SK-N-SH (cell line): ENCODE measurements around the gene BNIP3. TPM values are rescaled to one million over a fixed set of nuclear protein-coding genes. Genes with fewer than 3 reads are reported as not detected.

Experiments used
- CTCF ChIA-PET: fragments of 300-600, 350-600 bp; formaldehyde crosslinking; extraction: SDS; loops from one replicate; lab custom pipeline; 2021; lab: Yijun Ruan, JAX
- POLR2A ChIA-PET: fragments of 350-600 bp; sonication (Branson Sonifier 250); formaldehyde crosslinking; extraction: SDS; loops from one replicate; lab custom pipeline; 2020; ENCODE audit warnings: antibody characterized with exemption, inconsistent platforms; lab: Yijun Ruan, JAX
- DNase-seq: peaks from one replicate; pipeline ENCODE4 v3.0.0; 2012
- H2AFZ ChIP-seq: fragments of 200-600 bp; sonication (generic); 2 replicates; pipeline ENCODE4 v1.8.1; 2016; ENCODE audit warnings: antibody characterized with exemption, mild to moderate bottlenecking, low read depth
- H3F3A ChIP-seq: fragments of 200-600 bp; sonication (generic); replicated peaks from 2 replicates; pipeline ENCODE3; 2016; ENCODE audit warnings: antibody characterized with exemption, mild to moderate bottlenecking; ENCODE audit not compliant: insufficient read depth
- H3K27ac ChIP-seq, 2 experiments: fragments of 200-500 bp in 1 of 2; fragments of 200-600 bp in 1 of 2; sonication (Bioruptor generic) in 1 of 2; sonication (generic), shearing (Covaris generic) in 1 of 2; 2 replicates each; pipeline versions ENCODE4 v1.5.1 to v1.6.1; 2014 to 2016; ENCODE audit warnings: low read depth in 2 of 2, inconsistent platforms in 1 of 2, low read length in 1 of 2, mild to moderate bottlenecking in 1 of 2, mixed read lengths in 1 of 2
- H3K27me3 ChIP-seq: fragments of 200-600 bp; sonication (generic), shearing (Covaris generic); 2 replicates; pipeline ENCODE4 v1.6.1; 2016; ENCODE audit warnings: mixed run types; ENCODE audit not compliant: insufficient read depth
- H3K36me3 ChIP-seq, 2 experiments: fragments of 200-500 bp in 1 of 2; fragments of 200-600 bp in 1 of 2; sonication (Bioruptor generic) in 1 of 2; sonication (generic) in 1 of 2; replicated peaks in 1 of 2; 2 replicates each; pipeline versions ENCODE3 to v1.5.1; 2014 to 2016; ENCODE audit warnings: low read length in 1 of 2, mild to moderate bottlenecking in 1 of 2; ENCODE audit not compliant: insufficient read depth in 2 of 2, control insufficient read depth in 1 of 2
- H3K4me1 ChIP-seq, 2 experiments: fragments of 200-500 bp in 1 of 2; fragments of 200-600 bp in 1 of 2; sonication (Bioruptor generic) in 1 of 2; sonication (generic), shearing (Covaris generic) in 1 of 2; 2 replicates each; pipeline versions ENCODE4 v1.5.1 to v1.6.1; 2014 to 2016; ENCODE audit warnings: low read depth in 1 of 2, low read length in 1 of 2, mixed run types in 1 of 2; ENCODE audit not compliant: insufficient read depth in 2 of 2, control insufficient read depth in 1 of 2
- H3K4me2 ChIP-seq: fragments of 200-600 bp; sonication (generic), shearing (Covaris generic); 2 replicates; pipeline ENCODE4 v1.6.1; 2017; ENCODE audit warnings: mixed run types
- H3K4me3 ChIP-seq, 2 experiments: fragments of 200-500 bp in 1 of 2; fragments of 200-600 bp in 1 of 2; sonication (Bioruptor generic) in 1 of 2; sonication (generic), shearing (Covaris generic) in 1 of 2; 2 replicates each; pipeline versions ENCODE4 v1.5.1 to v1.8.1; 2014 to 2016; ENCODE audit warnings: low read depth in 2 of 2, inconsistent platforms in 1 of 2, low read length in 1 of 2, mild to moderate bottlenecking in 1 of 2, mixed read lengths in 1 of 2, moderate library complexity in 1 of 2
- H3K79me2 ChIP-seq: fragments of 200-600 bp; sonication (generic); 2 replicates; pipeline ENCODE4 v1.8.1; 2017; ENCODE audit warnings: mild to moderate bottlenecking; ENCODE audit not compliant: insufficient read depth
- H3K9ac ChIP-seq: fragments of 200-600 bp; sonication (generic); 2 replicates; pipeline ENCODE4 v1.6.1; 2017; ENCODE audit warnings: mixed run types
- H3K9me2 ChIP-seq: fragments of 200-600 bp; sonication (generic); 2 replicates; pipeline ENCODE4 v1.6.1; 2017; ENCODE audit warnings: mixed run types
- H3K9me3 ChIP-seq: fragments of 200-600 bp; sonication (generic); 2 replicates; pipeline ENCODE4 v1.6.1; 2017; ENCODE audit warnings: mixed run types, mild to moderate bottlenecking, moderate library complexity
- H4K20me1 ChIP-seq: fragments of 200-600 bp; sonication (generic); 2 replicates; pipeline ENCODE4 v1.6.1; 2017; ENCODE audit warnings: mild to moderate bottlenecking, mixed run types; ENCODE audit not compliant: insufficient read depth
- CTCF ChIP-seq: fragments of 200-600 bp; sonication (generic); IDR thresholded peaks from 2 replicates; pipeline ENCODE4 v1.6.1; 2017; ENCODE audit warnings: antibody characterized with exemption, mild to moderate bottlenecking, moderate library complexity
- EP300 ChIP-seq, 2 experiments: IDR thresholded peaks; 2 replicates each; pipeline versions ENCODE4 v1.4.0 to v1.6.1; 2012; ENCODE audit warnings: borderline replicate concordance in 1 of 2, low read depth in 1 of 2, low read length in 1 of 2
- EZH2phosphoT487 ChIP-seq: fragments of 200-600 bp; sonication (generic); IDR thresholded peaks from 2 replicates; pipeline ENCODE4 v1.6.1; 2017; ENCODE audit warnings: low read depth, mixed run types, mild to moderate bottlenecking, antibody characterized with exemption, moderate library complexity, borderline replicate concordance
- FOXJ3 ChIP-seq: sonication (generic); formaldehyde crosslinking; IDR thresholded peaks from 2 replicates; pipeline ENCODE4 v1.5.1; 2020; ENCODE audit warnings: mild to moderate bottlenecking, missing genetic modification reagents
- FOXM1 ChIP-seq: IDR thresholded peaks from 2 replicates; pipeline ENCODE4 v1.4.0; 2012; ENCODE audit warnings: low read depth, mild to moderate bottlenecking
- GATA2 ChIP-seq: sonication (generic); formaldehyde crosslinking; IDR thresholded peaks from 2 replicates; pipeline ENCODE4 v1.5.0; 2020; ENCODE audit warnings: mild to moderate bottlenecking, missing genetic modification reagents
- JUND ChIP-seq: IDR thresholded peaks from 2 replicates; pipeline ENCODE4 v1.4.0; 2012
- MXI1 ChIP-seq: IDR thresholded peaks from 2 replicates; pipeline ENCODE4 v1.6.1; 2012; ENCODE audit warnings: mild to moderate bottlenecking, low read depth, low read length, improper control_type of control experiment
- NFIC ChIP-seq: IDR thresholded peaks from 2 replicates; pipeline ENCODE4 v1.4.0; 2012; ENCODE audit warnings: borderline replicate concordance
- NRF1 ChIP-seq: IDR thresholded peaks from 2 replicates; pipeline ENCODE4 v1.6.1; 2012; ENCODE audit warnings: low read depth, mild to moderate bottlenecking, low read length
- POLR2AphosphoS5 ChIP-seq: IDR thresholded peaks from 2 replicates; pipeline ENCODE4 v1.6.1; 2012; ENCODE audit warnings: low read depth, low read length
- RAD21 ChIP-seq: IDR thresholded peaks from 2 replicates; pipeline ENCODE4 v1.6.1; 2012; ENCODE audit warnings: mild to moderate bottlenecking, low read length
- RCOR1 ChIP-seq: fragments of 150-350 bp; IDR thresholded peaks from 2 replicates; pipeline ENCODE4 v1.6.1; 2017; ENCODE audit warnings: antibody characterized with exemption, low read length
- RFX5 ChIP-seq: IDR thresholded peaks from 2 replicates; pipeline ENCODE4 v1.6.1; 2012; ENCODE audit warnings: mild to moderate bottlenecking, improper control_type of control experiment, low read length
- RXRA ChIP-seq: IDR thresholded peaks from 2 replicates; pipeline ENCODE4 v1.4.0; 2012; ENCODE audit warnings: low read depth, mild to moderate bottlenecking, borderline replicate concordance
- TCF12 ChIP-seq: IDR thresholded peaks from 2 replicates; pipeline ENCODE4 v1.4.0; 2012
- TEAD4 ChIP-seq: IDR thresholded peaks from 2 replicates; pipeline ENCODE4 v1.4.0; 2012; ENCODE audit warnings: mild to moderate bottlenecking, borderline replicate concordance; ENCODE audit not compliant: insufficient read depth
- USF1 ChIP-seq: IDR thresholded peaks from 2 replicates; pipeline ENCODE4 v1.4.0; 2012; ENCODE audit warnings: low read depth, borderline replicate concordance
- YY1 ChIP-seq: IDR thresholded peaks from 2 replicates; pipeline ENCODE4 v1.4.0; 2012; ENCODE audit warnings: low read depth, mild to moderate bottlenecking
- WGBS: methylation state at CpG from one replicate; pipeline ENCODE4 v1.1.6; 2017; ENCODE audit warnings: low lambda C conversion rate; 5-methylcytosine and 5-hydroxymethylcytosine counted together
- polyA plus RNA-seq, 3 experiments: library from polyadenylated mRNA; depleted of rRNA; stranded (reverse); fragments of >200 nt; gene quantifications; 2 replicates each; pipeline ENCODE4 v1.2.3, GENCODE V29; 2012
- TF ChIP-seq, protein P1 (sequence below): IDR thresholded peaks from 2 replicates; pipeline ENCODE4 v1.4.0; 2012; ENCODE audit warnings: low read depth
- TF ChIP-seq, protein P2 (sequence below): IDR thresholded peaks from 2 replicates; pipeline ENCODE4 v1.4.0; 2012; ENCODE audit warnings: low read depth, borderline replicate concordance

Gene BNIP3
- polyA plus RNA-seq, 1 of the 3 experiments (the other 2 are of a cell fraction) = 40.3 TPM

DNA sequence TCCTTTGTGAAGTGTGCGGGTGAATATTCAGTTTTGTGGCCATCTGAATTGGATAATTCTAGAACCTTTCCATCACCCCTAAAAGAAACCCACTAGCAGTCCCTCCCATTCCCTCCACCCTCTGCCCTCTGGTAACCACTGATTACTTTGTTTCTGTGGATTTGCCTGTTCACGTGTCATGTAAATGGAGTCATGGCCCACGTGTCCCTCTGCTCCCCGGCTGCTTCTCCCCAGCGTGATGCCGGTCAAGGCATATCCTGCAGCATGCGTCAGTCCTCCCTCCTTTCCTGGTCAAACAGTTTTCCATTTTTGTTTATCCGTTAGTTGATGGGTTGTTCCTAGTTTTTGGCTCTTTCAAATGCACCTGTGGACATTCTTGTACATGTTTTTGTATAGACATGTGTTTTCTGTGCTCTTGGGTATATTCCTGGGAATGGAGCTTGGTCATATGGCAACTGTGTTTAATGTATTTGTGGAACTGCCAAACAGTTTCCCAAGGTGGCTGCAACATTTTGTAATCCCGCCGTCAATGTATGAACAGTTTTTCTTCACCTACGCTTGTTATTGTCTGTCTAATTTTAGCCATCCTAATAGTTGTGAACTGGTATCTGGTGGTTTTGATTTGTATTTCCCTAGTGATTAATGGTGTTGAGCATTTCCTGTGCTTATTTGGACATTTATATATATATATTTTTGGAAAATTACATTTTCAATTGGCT lies 58.5 kb downstream of the BNIP3 start:
- WGBS = 94% methylated on average over 11 of the region's 11 CpGs
- Histone ChIP-seq H2AFZ (no peak overlapping the region), H3K27me3 (no peaks in the 10 kb centered on the region), H3K9me2 (no peaks in the 10 kb centered on the region), H3K79me2 (peaks cover 83% of the 10 kb centered on the region), H3K4me1 (peaks cover 3 to 4% of the 10 kb centered on the region in 2 experiments; a peak in 2 of 4 replicates), H3K4me3 (no peak overlapping the region), H3K9me3 (peaks cover 8% of the 10 kb centered on the region; the same call in 1 of the 2 replicates), H4K20me1 (peaks cover 54% of the 10 kb centered on the region), H3K9ac (no peak overlapping the region), H3K27ac (no peak overlapping the region), H3K4me2 (no peak overlapping the region), H3K36me3 (peaks cover 0 to 17% of the 10 kb centered on the region in 2 experiments), H3F3A (no peaks in the 10 kb centered on the region)
- ChIA-PET POLR2A (no interaction called here), CTCF (interaction anchor here (1.0 kb wide), 1 partner anchor 100 kb away, joined by 3 read pairs; no protein-coding TSS in a partner anchor)
- no peak for DNase-seq
- TF ChIP-seq EZH2phosphoT487 (no peak), MXI1 (no peak), TEAD4 (no peak), USF1 (no peak), FOXM1 (no peak), NFIC (no peak), TCF12 (no peak)
- TF ChIP-seq, protein P1, sequence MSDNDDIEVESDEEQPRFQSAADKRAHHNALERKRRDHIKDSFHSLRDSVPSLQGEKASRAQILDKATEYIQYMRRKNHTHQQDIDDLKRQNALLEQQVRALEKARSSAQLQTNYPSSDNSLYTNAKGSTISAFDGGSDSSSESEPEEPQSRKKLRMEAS = no peak

DNA sequence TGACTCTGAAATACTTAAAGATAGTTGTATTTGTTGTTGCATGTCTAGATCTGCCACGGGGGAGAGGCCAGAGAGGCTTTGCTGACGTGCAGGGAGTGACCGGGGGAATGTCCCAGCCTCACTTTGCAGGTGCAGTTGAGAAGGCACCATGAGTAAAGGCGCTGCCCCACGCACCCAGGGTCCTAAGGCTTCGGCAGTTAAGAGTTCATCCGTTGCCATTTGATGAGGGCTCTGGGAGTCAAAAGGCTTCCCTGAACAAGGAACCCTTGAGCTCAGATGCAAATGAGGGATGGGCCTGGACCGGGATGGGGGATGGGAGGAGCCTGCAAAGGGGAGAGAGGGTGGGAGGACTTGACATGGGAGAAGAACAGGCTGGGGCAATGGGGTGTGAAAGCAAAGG lies 60.5 kb downstream of the BNIP3 start:
- Histone ChIP-seq H3K27me3 (no peaks in the 10 kb centered on the region), H3F3A (no peaks in the 10 kb centered on the region), H3K79me2 (peaks cover 68% of the 10 kb centered on the region), H2AFZ (no peak overlapping the region), H3K9ac (no peak overlapping the region), H3K9me2 (no peaks in the 10 kb centered on the region), H3K4me3 (no peak overlapping the region), H3K9me3 (peaks cover 8% of the 10 kb centered on the region; the same call in 1 of the 2 replicates), H3K36me3 (peaks cover 0 to 17% of the 10 kb centered on the region in 2 experiments), H4K20me1 (peaks cover 40% of the 10 kb centered on the region), H3K4me2 (no peak overlapping the region), H3K4me1 (no peaks in the 10 kb centered on the region; a peak in 1 of 4 replicates), H3K27ac (no peak overlapping the region; a peak in 1 of 4 replicates)
- ChIA-PET POLR2A (no interaction called here), CTCF (no interaction called here)
- DNase-seq = no peak
- 79% methylated on average over 5 of the region's 8 CpGs for WGBS
- no peak for TF ChIP-seq FOXM1
- TF ChIP-seq JUND = no peak
- TF ChIP-seq TEAD4 = no peak
- no peak for TF ChIP-seq POLR2AphosphoS5
- TF ChIP-seq GATA2 (CRISPR knock-in tag) = no peak
- no peak for TF ChIP-seq EP300 (IDR thresholded peaks at IDR 0.05; ENCODE audit: borderline replicate concordance in 1 of 2, low read depth in 1 of 2, low read length in 1 of 2)
- TF ChIP-seq RFX5 = no peak
- no peak for TF ChIP-seq NRF1
- TF ChIP-seq TCF12 = no peak
- no peak for TF ChIP-seq NFIC
- TF ChIP-seq, protein P2, sequence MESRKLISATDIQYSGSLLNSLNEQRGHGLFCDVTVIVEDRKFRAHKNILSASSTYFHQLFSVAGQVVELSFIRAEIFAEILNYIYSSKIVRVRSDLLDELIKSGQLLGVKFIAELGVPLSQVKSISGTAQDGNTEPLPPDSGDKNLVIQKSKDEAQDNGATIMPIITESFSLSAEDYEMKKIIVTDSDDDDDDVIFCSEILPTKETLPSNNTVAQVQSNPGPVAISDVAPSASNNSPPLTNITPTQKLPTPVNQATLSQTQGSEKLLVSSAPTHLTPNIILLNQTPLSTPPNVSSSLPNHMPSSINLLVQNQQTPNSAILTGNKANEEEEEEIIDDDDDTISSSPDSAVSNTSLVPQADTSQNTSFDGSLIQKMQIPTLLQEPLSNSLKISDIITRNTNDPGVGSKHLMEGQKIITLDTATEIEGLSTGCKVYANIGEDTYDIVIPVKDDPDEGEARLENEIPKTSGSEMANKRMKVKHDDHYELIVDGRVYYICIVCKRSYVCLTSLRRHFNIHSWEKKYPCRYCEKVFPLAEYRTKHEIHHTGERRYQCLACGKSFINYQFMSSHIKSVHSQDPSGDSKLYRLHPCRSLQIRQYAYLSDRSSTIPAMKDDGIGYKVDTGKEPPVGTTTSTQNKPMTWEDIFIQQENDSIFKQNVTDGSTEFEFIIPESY = no peak
- no peak for TF ChIP-seq RXRA
- no peak for TF ChIP-seq FOXJ3
- TF ChIP-seq YY1 = no peak
- TF ChIP-seq, protein P1 = no peak
- TF ChIP-seq RAD21 = no peak
- TF ChIP-seq CTCF = no peak
- TF ChIP-seq RCOR1 = no peak
